Activated CD4-positive, alpha-beta T cell treated with anti-CD3 and anti-CD28 coated beads, Interleukin-2, Interleukin-6, amounts not matched to agents 100 ng/mL and 50 ng/mL, durations not matched to agents 16 hours and 8 hours (primary cell): ENCODE results near the gene NR1H2.

Experiments used
- DNase-seq: peaks from one replicate; pipeline ENCODE4 v3.0.0-alpha.2; 2020

Gene NR1H2

GRCh38 chr19:50427318-50427925 is 51.2 kb downstream of the NR1H2 start:
- DNase-seq: no peak

- peak; percentile 24 for DNase-seq
Observed at GRCh38 chr19:50427997-50428425, 51.8 kb downstream of the NR1H2 start.

- DNase-seq: no peak
Observed at GRCh38 chr19:50428772-50429463, 52.7 kb downstream of the NR1H2 start.

- DNase-seq: no peak
Observed at GRCh38 chr19:50430888-50431342, 54.7 kb downstream of the NR1H2 start.

GRCh38 chr19:50431343-50432220 is 55.3 kb downstream of the NR1H2 start:
- peak; percentile 90 for DNase-seq

- DNase-seq: no peak
Observed at GRCh38 chr19:50432221-50433028, 56.2 kb downstream of the NR1H2 start, which contains the start of gene MYBPC2. Gene MYBPC2 (plus strand): TSS chr19:50432892. CDS start chr19:50432954, 62 bp downstream.
